GM21825 (cell line): ENCODE measurements around the gene PLAGL2.
A peak's percentile ranks its signal among the peaks of the same experiment; 100 is the strongest.
"Not testable (repeated sequence)": the region's sequence is repeated elsewhere in the genome, so short reads cannot be mapped to it uniquely, and the experiment has no call there.

Experiments used
- ATAC-seq: cut with Tn5 transposase; IDR thresholded peaks from one replicate; pipeline ENCODE4 v1.9.1; 2021; ENCODE audit warnings: mild to moderate bottlenecking, moderate library complexity; ENCODE audit not compliant: unreplicated experiment

Gene PLAGL2

DNA sequence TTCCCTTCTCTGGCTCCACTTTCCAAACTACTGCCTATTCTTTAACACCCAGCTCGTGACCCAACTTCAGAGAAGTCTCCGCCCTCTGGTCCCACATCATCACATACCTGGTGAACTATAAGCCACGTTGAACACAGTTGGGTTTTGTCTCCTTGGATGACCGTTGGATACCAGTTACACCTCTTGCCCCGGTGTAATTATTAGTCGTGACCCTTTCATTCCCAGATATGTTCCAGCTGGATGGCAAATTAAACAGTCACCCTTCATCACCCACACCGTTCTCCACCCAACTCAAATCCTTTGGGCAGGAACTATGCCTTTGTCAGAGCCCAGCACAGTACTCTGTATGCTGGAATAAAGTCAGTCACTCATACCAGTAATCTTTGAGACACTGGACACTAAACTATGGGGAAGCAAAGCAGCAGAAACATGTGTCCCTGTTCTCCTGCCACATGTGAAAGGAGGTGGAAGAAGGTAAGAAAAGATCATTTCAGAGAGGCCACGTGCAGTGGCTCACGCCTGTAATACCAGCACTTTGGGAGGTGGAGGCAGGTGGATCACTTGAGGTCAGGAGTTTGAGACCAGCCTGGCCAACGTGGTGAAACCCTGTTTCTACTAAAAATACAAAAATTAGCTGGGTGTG is 22.5 kb downstream of the PLAGL2 start:
- no peak for ATAC-seq

DNA sequence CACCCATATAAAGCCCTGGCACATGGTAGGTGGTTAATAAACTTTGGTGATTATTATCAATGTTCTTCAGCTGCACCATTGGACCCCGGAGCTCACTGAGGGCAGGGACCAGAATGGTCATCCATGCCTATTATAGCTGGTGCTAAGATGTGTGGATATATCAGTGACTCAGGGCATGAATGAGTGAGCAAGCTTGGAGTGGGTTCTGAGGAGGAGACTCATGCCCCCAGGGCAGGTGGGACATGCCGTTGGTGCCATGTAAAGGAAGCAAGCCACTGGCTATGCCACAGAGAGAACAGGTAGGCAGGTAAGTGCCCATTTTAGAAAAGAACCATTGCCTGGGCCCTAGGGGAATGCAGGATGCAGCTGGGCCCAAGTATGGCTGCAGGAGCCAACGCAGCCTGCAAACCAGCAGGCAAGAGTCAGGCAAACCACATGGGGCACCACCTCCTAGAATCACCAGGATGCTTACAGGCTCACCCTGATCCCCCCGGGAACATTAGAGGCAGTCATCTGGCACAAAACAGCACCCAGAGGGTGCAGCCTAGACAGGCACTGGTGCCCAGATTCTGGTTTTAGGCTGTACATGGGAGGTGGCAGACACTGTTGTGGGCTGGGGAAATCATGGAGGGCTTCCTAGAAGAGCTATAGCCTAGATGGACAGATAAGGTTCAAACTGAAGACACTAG is 23.5 kb downstream of the PLAGL2 start:
- ATAC-seq, result no peak

DNA sequence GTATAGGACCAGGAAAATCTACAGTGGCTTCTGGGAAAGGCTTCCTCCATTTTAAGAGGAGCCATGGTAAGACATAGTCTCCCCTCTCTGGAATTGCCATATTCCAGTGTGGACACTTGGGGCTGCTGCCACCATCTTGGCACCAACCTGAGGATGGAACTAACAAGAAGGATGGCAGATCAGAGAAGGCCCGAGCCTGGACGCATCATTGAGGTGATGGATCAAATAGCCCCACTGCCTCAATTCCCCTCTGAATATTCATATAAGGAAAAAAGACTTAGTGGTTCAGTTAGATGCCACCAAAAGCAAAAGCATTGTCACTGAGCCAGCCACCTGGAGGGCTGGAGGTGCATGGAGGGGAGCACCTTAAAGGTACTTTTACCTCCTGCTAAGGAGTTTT is 25.9 kb downstream of the PLAGL2 start:
- ATAC-seq, result no peak

DNA sequence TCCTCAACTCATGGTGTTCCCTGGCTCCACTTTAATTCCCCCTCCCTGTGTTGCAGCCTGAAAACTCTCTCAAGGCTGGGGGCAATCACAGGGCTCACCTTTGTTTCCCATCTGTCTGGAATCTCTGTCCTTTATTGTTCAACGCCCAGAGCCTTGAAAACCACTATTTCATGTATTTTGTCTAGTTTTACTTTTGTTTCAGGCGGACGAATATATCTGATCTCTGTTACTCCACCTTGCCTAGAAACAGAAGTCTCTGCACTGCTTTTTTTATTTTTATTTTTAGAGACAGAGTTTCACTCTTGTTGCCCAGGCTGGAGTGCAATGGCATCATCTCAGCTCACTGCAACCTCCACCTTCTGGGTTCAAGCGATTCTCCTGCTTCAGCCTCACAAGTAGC is 27.6 kb downstream of the PLAGL2 start:
- ATAC-seq, result no peak

DNA sequence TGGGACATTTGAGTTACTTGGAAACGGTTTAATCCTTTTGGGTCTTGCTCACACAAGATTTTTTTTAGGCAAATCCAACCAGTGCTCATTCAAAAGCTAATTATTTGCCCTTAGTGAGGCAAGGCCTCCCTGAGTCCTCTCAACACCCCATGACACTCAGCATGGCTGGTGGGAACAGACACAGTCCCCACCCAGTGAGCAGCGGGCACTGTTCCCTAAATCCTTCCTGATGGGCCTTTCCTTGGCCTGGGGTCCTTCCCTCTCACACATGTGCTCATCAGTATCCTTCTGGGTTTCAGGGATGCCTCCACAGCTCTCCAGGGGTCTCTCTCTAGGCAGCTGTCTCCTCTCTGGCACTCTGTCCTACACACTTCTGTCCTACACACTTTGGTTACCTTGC is 28.0 kb downstream of the PLAGL2 start:
- no peak for ATAC-seq

DNA sequence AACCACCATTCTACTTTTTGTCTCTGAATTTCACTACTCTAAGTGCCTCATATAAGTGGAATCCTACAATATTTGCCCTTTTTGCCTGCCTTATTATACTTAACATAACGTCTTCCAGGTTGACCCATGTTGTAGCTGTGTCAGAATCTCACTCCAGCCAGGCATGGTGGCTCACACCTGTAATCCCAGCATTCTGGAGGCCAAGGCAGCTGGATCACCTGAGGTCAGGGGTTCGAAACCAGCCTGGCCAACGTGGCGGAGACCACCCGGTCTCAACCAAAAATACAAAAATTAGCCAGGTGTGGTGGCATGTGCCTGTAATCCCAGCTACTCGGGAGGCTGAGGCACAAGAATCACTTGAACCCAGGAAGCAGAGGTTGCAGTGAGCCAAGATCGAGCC is 29.8 kb downstream of the PLAGL2 start:
- ATAC-seq, result not testable (repeated sequence)

DNA sequence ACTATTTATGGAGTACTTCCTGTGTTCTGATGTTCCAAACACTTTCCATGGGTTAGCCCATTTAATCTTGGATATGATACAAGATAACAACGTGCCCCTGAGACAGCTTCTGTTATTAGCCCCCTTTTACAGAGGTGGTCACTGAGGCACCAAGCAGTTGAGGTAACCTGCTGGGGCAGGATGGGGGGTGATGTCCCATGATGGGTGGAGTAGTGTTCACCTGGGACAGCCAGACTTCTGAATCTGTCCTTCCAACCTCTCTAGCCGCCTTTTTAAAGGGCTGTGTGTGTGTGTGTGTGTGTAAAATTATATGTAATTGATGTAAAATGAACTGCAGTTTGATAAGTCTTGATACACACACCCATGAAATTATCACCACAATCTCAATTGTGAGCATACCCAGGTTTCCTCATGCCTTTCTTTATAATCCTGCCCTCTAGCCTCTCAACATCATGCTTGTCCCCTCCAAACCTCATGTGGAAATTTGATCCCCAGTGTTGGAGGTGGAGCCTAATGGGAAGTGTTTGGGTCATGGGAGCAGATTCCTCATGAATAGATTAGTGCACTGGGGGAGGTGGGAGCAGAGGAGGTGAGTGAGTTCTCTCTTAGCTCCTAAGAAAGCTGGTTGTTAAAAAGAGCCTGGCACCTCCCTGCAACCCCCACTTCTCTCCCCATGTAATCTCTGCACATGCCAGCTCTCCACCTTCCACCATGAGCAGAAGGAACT is 39.2 kb downstream of the PLAGL2 start:
- no peak for ATAC-seq

DNA sequence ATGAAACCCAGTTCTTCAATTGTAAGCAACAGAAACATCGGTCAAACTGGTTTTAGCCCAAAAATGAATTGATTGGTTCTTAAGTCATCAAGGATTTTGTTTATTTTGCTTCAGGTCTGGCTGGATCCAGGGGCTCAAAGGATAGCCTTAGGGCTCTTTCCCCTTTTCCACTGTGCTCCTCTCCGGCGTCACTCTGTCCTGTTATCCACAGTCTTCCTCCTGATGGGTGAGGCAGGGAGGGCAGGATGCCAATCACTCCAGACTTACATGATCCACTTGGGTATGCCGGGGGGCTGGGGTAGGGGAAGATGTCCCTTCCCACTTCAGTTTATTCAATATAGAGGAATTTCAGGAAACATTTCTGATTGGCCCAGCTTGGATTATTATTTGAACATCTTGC is 40.0 kb downstream of the PLAGL2 start:
- ATAC-seq, result no peak

DNA sequence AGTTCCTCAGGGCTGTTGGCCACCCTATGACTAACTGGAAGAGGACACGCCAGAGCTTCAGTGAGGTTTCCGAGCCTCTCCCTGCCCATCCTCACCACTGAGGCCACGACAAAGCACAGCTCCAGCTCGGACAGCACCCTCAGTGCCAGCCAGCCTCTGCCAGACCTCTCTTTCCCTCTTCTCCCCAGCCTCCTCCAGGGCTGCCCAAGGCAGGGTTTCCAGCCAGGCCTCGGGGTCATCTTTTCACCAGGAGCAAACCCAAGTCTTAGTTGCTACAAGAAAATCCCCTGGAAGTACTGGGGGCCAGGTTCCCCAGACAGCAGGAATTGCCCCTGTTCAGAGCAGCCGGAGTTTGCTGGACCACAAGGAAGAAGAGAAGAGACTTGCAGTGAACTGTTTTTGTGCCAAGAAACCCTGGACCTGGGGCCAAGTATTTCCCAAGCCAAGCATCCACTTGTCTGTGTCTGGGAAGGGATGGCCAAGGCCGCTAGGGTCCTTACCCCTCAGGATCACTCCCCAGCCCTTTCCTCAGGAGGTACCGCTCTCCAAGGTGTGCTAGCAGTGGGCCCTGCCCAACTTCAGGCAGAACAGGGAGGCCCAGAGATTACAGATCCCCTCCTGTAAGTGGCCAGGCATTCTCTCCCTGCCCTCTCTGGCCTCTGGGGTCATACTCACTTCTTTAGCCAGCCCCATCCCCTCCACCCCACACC is 41.6 kb downstream of the PLAGL2 start:
- no peak for ATAC-seq

DNA sequence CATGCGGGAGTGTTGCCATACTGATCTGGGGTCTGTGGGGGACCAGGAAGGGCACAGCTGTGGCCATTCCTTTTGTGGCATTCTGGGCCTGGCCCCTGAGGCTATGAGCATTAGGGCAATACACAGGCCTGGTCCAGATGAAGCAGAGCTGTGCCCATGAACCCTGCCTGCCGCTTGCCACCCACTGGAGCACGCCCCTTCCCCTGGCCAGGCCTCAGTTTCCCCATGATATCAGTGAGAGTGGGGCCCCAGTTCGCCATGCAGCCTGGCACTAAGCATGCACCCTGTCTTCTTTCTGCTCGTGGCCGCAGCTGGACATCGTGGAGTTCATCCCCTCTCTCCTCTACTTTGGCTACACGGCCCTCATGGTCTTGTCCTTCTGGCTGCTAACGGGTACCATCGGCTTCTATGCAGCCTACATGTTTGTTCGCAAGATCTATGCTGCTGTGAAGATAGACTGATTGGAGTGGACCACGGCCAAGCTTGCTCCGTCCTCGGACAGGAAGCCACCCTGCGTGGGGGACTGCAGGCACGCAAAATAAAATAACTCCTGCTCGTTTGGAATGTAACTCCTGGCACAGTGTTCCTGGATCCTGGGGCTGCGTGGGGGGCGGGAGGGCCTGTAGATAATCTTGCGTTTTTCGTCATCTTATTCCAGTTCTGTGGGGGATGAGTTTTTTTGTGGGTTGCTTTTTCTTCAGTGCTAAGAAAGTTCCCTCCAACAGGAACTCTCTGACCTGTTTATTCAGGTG is 42.4 kb downstream of the PLAGL2 start:
- ATAC-seq, result no peak

DNA sequence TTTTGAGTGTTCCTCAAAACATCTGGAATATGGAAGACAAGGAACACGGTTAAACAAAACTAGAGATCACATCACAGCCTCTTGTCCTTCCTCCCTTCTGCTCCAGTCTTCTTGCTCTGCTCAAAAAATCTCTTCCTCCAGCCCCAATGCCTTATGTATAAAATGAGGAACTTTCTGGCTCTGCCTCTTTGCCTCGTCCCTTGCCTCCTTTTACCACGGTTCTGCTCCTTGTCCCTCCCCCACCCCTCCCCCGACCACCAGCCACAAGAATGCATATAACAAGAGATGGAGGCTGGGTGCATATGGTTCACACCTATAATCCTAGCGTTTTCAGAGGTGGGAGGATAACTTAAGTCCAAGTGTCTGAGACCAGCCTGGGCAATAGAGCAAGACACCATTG is 43.6 kb downstream of the PLAGL2 start:
- no peak for ATAC-seq

DNA sequence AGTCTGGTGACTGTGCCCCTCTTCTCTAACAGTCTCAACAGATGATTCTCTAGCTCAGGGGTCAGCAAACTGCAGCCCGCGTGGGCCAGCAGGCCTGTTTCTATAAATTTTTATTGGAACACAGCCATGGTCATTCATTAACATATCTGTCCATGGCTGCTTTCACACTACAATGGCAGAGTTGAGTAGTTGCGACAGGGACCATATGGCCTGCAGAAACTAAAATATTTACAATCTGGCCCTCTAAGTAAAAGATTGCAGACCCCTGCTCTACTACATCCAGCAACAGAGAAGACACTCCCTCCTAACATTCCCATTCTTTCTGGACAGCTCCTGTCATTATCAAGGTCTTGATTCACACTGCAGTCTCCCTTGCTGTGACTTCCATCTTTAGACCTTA is 45.2 kb downstream of the PLAGL2 start:
- ATAC-seq, result no peak

DNA sequence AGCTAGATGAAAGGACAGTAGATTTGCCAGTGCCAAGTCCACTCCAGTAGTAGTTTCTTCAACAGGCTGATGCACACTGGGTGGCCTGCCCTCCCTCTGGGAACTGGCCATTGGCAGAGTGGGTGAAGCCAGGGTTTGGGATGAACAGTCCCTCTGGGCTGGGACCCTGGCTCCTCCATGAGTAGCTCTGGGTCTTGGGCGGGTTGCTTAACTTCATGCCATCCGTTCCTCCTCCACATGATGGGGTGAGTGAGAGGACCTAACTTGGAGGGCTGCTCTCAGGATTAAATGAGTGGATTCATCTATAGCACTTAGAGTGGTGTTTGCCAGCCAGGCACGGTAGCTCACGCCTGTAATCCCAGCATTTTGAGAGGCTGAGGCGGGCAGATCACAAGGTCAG is 47.2 kb downstream of the PLAGL2 start:
- no peak for ATAC-seq

DNA sequence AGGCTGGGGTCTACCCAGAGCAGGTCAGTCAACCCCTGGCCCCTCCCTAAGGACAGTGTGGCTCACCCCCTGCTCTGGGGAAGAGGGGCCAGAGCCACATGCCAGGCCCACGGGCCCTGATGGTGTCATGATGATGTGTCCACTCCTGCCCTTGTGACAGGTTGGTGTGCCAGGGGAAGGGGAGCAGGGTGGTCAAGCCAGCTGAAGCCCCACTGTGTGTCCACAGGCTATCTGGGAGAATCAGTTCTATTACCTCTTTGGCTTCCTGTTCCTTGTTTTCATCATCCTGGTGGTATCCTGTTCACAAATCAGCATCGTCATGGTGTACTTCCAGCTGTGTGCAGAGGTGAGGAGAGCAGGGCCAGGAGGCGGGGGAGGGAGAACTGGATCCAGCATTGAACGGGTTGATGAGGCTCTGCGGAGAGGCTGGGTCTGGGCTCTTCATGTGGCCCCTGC is 47.7 kb downstream of the PLAGL2 start:
- no peak for ATAC-seq

DNA sequence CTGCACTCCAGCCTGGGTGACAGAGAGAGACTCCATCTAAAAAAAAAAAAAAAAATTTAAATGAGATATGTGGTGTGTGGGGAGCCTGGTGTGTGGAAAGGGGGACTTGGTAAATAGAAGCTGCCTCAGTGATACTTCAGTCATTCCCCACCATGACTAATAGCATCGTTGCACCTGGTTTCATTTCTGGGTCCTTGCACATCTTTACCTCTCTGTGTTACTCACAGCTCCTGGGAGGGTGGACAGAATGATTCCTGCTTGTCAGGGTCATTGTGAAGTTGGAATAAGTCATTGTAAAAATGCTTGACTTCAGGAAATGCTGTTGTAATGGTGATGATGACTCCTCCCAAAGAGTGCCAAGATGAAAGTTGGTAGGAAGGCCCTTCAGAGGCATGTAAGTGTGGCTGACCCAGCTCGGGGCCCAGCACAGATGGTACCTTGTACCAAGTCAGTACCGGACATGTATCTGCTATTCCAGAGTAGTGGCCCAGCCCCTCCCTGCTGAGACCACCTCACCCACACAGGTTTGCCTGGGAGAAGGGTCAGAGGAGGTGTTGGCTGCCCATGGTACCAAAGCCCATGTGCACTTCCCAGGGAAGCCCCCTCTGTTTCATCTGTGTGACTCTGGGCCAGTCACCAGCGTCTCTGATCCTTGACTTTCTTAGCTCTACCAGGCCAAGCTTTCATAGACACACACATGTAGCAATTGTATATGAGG is 48.4 kb downstream of the PLAGL2 start:
- ATAC-seq, result no peak

DNA sequence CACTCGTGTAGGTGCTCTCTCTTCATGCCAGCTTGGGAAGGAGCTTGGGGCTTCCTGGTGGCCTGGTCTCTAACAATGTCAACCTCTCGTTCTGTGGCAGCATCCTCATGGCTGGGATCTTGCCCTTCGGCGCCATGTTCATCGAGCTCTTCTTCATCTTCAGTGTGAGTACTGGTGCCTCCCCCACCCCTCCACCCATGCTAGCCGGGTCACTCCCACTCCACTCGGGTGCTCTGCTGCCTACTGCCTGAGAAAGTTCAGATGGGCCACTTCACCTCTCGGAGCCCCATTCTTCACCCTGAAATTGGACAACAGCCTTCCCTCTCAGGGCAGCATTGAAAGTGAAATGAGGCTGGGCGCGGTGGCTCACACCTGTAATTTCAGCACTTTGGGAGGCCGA is 49.2 kb downstream of the PLAGL2 start:
- no peak for ATAC-seq

DNA sequence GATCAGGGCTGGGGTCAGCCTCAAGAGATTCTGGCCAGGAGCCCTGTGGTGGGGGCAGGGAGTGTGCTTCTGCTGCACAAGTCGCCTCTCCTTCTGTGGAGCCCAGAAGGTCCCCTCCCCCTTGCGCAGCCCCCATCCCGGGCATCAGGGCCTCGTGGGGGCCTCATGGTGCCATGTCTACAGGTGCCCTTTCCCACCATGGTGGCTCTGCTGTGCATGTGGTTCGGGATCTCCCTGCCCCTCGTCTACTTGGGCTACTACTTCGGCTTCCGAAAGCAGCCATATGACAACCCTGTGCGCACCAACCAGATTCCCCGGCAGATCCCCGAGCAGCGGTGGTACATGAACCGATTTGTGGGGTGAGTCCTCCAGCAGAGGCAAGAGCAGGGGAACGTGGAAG is 49.9 kb downstream of the PLAGL2 start:
- ATAC-seq, result no peak

DNA sequence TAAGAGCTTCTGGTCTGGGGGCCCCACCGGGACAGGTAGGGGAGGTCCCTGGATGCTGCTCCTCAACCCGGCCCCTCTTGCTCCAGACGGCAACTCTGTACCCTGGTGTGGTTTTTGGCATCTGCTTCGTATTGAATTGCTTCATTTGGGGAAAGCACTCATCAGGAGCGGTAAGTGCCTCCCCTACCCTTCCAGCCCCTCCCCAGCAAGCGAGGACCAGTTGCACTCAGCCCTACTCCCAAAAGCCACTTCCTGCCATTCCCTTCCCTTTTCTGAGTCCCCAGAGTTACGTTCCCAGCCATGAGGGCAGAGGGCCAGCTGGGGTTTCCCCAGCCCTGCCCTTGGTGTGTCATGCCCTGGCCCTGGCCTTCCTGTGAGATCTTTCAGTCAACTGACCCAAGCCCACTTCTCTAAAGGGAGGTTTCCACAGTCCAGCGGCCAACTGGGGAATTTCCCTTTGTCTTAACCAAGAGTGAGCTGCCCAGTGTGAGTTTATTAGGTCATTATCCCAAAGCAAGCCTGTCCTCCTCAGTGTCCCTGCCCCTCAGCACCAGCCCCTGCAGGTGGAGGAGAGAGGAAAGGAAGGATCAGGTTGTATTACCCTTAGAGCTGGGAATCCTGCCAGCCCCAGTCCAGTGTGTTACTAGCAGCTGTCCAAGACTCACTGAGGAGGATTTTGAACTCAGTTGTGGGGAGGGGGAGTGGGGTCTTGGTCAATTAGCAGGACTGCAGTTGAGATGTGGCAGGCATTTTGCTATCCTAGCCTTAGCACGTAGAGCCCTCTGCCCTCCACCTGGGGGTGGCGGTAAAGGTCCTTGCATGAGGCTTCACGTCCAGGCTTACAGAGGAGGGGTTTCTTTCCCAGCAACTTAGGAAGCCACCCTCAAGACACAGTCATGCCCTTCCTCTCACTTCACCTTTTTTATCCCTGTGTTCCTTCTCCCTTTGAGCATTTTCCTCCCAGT is 52.2 kb downstream of the PLAGL2 start:
- ATAC-seq, result peak; percentile 53

DNA sequence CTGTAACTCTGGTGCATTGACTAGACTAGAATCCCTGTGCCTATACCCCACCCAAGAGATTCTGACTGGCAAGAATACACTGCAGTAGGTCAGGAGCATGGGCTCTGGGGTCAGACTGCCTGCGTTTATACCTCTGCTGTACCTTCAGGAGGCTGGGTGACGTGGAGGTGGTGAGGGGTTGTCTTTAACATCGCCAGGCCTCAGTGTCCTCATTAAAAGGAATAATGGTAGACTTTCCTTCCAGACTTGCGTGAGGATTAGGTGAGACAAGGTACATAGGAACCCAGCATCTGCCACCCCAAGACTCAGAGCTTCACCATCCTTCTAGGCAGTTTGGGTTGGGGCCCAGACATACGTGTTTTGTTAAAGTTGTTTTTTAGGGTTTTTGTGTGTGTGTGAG is 53.8 kb downstream of the PLAGL2 start:
- ATAC-seq, result no peak
